ENCODE data around the gene ROR2. TPM values are rescaled to one million over a fixed set of nuclear protein-coding genes. Genes with fewer than 3 reads are reported as not detected.

ROR2 gene
- polyA plus RNA-seq, 3 donors: not detected

- Mint-ChIP-seq H3K36me3 (no peaks in the 10 kb centered on the region), H3K27me3 (ENCODE audit: low read depth in 3 of 3) (peaks cover 3 to 14% (median 6%) of the 10 kb centered on the region in 3 donors), H3K27ac (no peak overlapping the region)
These were observed 274.0 kb downstream of the ROR2 start for GRCh38 chr9:91676046-91676445.

GRCh38 chr9:91664663-91665062 is 285.4 kb downstream of the ROR2 start:
- no peak overlapping the region for H3K4me2 ChIP-seq (replicated peaks; ENCODE audit: extremely low read depth, low read length, poor library complexity, severe bottlenecking)
- no peak overlapping the region for H3K27ac ChIP-seq (ENCODE audit: low read depth in 1 of 2, low read length in 2 of 2)
- peaks cover 0 to 3% of the 10 kb centered on the region in 2 donors for H3K27me3 ChIP-seq (ENCODE audit: control insufficient read depth in 2 of 2, insufficient read depth in 2 of 2, low read length in 2 of 2)
- H3K27ac Mint-ChIP-seq: no peak overlapping the region
- H3K4me3 ChIP-seq (replicated peaks in 1 of 3; ENCODE audit: low read depth in 2 of 3, low read length in 3 of 3): no peak overlapping the region
- no peaks in the 10 kb centered on the region for H3K9me3 ChIP-seq (replicated peaks in 1 of 2; ENCODE audit: control insufficient read depth in 1 of 2, insufficient read depth in 1 of 2, low read length in 2 of 2)
- no peaks in the 10 kb centered on the region for H3K79me2 ChIP-seq (ENCODE audit: insufficient read depth, low read length)
- 83% methylated on average over 1 of the region's 8 CpGs for WGBS (ENCODE audit: insufficient coverage)
- intact Hi-C loops (cut with micrococcal nuclease): no loop called here
- peaks cover 4 to 8% (median 5%) of the 10 kb centered on the region in 3 donors for H3K27me3 Mint-ChIP-seq (ENCODE audit: low read depth in 3 of 3)
- no peak for TF ChIP-seq CTCF (IDR thresholded peaks at IDR 0.05)
- H3K4me1 ChIP-seq (ENCODE audit: control insufficient read depth in 1 of 2, insufficient read depth in 2 of 2, low read length in 2 of 2): peaks cover 0 to 5% of the 10 kb centered on the region in 2 donors
- H3K36me3 ChIP-seq (replicated peaks in 1 of 2; ENCODE audit: control insufficient read depth in 1 of 2, insufficient read depth in 2 of 2, low read length in 2 of 2): no peaks in the 10 kb centered on the region
- no peaks in the 10 kb centered on the region for H4K20me1 ChIP-seq (ENCODE audit: insufficient read depth, low read length)
- no peak for DNase-seq
- peaks cover 0 to under 1% (median 0%) of the 10 kb centered on the region in 7 donors for H3K9me3 Mint-ChIP-seq
- H3K4me3 Mint-ChIP-seq: no peak overlapping the region
- H3K36me3 Mint-ChIP-seq: no peaks in the 10 kb centered on the region
- H3K9ac ChIP-seq (ENCODE audit: insufficient read depth, low read length, poor library complexity, severe bottlenecking): no peak overlapping the region
- no peak overlapping the region for H2AFZ ChIP-seq (ENCODE audit: insufficient read depth, low read depth, low read length, poor library complexity, severe bottlenecking)
- H3K4me1 Mint-ChIP-seq: peaks cover 13% of the 10 kb centered on the region

More at GRCh38 chr9:91676046-91676445, 274.0 kb downstream of the ROR2 start:
- no peak for TF ChIP-seq CTCF (IDR thresholded peaks at IDR 0.05)
- Histone ChIP-seq H3K79me2 (ENCODE audit: insufficient read depth, low read length) (no peaks in the 10 kb centered on the region), H3K4me2 (replicated peaks; ENCODE audit: extremely low read depth, low read length, poor library complexity, severe bottlenecking) (no peak overlapping the region), H3K27me3 (ENCODE audit: control insufficient read depth in 2 of 2, insufficient read depth in 2 of 2, low read length in 2 of 2) (peaks cover 2 to 4% of the 10 kb centered on the region in 2 donors), H3K4me1 (ENCODE audit: control insufficient read depth in 1 of 2, insufficient read depth in 2 of 2, low read length in 2 of 2) (peaks cover 5 to 6% of the 10 kb centered on the region in 2 donors), H3K9me3 (replicated peaks in 1 of 2; ENCODE audit: control insufficient read depth in 1 of 2, insufficient read depth in 1 of 2, low read length in 2 of 2) (no peaks in the 10 kb centered on the region), H2AFZ (ENCODE audit: insufficient read depth, low read depth, low read length, poor library complexity, severe bottlenecking) (no peak overlapping the region), H4K20me1 (ENCODE audit: insufficient read depth, low read length) (no peaks in the 10 kb centered on the region), H3K9ac (ENCODE audit: insufficient read depth, low read length, poor library complexity, severe bottlenecking) (no peak overlapping the region), H3K4me3 (replicated peaks in 1 of 3; ENCODE audit: low read depth in 2 of 3, low read length in 3 of 3) (no peak overlapping the region), H3K27ac (ENCODE audit: low read depth in 1 of 2, low read length in 2 of 2) (no peak overlapping the region), H3K36me3 (replicated peaks in 1 of 2; ENCODE audit: control insufficient read depth in 1 of 2, insufficient read depth in 2 of 2, low read length in 2 of 2) (no peaks in the 10 kb centered on the region)
- Mint-ChIP-seq H3K4me3 (peak overlapping the region in 1 of 2 donors; percentile 19), H3K9me3 (peaks cover 0 to 9% (median 3%) of the 10 kb centered on the region in 7 donors), H3K4me1 (peaks cover 9% of the 10 kb centered on the region)
- DNase-seq: no peak
- WGBS (ENCODE audit: insufficient coverage): 100% methylated on average over 1 of the region's 1 CpG
- intact Hi-C loops (cut with micrococcal nuclease): no loop called here
